GM23338 (cell line): ENCODE results near the gene SPON2. TPM values are rescaled to one million over a fixed set of nuclear protein-coding genes. Genes with fewer than 3 reads are reported as not detected.

Source experiments
- ATAC-seq: fragments of 200-7000 bp; cut with Tn5 transposase; 3 replicates; pipeline ENCODE4 v1.9.1; 2020
- DNase-seq: peaks from one replicate; pipeline ENCODE4 v3.0.0-alpha.2; 2015; ENCODE audit warnings: low spot score
- H2AFZ ChIP-seq: fragments of 200-600 bp; sonication (generic); 2 replicates; pipeline ENCODE4 v1.8.0; 2016; ENCODE audit warnings: antibody characterized with exemption, mild to moderate bottlenecking, moderate library complexity
- H3F3A ChIP-seq: fragments of 200-600 bp; sonication (generic); replicated peaks from 2 replicates; pipeline ENCODE4 v1.8.0; 2017; ENCODE audit warnings: antibody characterized with exemption, mixed run types, low read depth
- H3K27ac ChIP-seq: fragments of 200-600 bp; sonication (generic); 2 replicates; pipeline ENCODE4 v1.6.1; 2016; ENCODE audit warnings: low read depth
- H3K27me3 ChIP-seq: fragments of 200-600 bp; sonication (generic); 2 replicates; pipeline ENCODE4 v1.8.0; 2016; ENCODE audit warnings: mild to moderate bottlenecking, mixed run types, moderate library complexity; ENCODE audit not compliant: insufficient read depth
- H3K36me3 ChIP-seq: fragments of 200-600 bp; sonication (generic); 2 replicates; pipeline ENCODE4 v1.8.0; 2016; ENCODE audit warnings: mild to moderate bottlenecking; ENCODE audit not compliant: insufficient read depth
- H3K4me1 ChIP-seq: fragments of 200-600 bp; sonication (generic); 2 replicates; pipeline ENCODE4 v1.8.0; 2016; ENCODE audit warnings: mild to moderate bottlenecking, moderate library complexity; ENCODE audit not compliant: insufficient read depth
- H3K4me2 ChIP-seq: fragments of 200-600 bp; sonication (generic); 2 replicates; pipeline ENCODE4 v1.7.1; 2017; ENCODE audit warnings: mixed run types
- H3K4me3 ChIP-seq: fragments of 200-600 bp; sonication (generic); 2 replicates; pipeline ENCODE4 v1.6.1; 2016; ENCODE audit warnings: mixed run types
- H3K79me2 ChIP-seq: fragments of 200-600 bp; sonication (generic); replicated peaks from 2 replicates; pipeline ENCODE4 v1.8.0; 2017; ENCODE audit warnings: mild to moderate bottlenecking; ENCODE audit not compliant: insufficient read depth
- H3K9me2 ChIP-seq: fragments of 200-600 bp; sonication (generic); 2 replicates; pipeline ENCODE4 v1.8.0; 2017; ENCODE audit not compliant: insufficient read depth
- H4K20me1 ChIP-seq: fragments of 200-600 bp; sonication (generic); replicated peaks from 2 replicates; pipeline ENCODE4 v1.8.0; 2017; ENCODE audit warnings: mild to moderate bottlenecking; ENCODE audit not compliant: insufficient read depth
- H3K27ac Mint-ChIP-seq: 2 replicates; pipeline ENCODE4 v1.8.0; 2020; ENCODE audit warnings: inconsistent platforms, mild to moderate bottlenecking, moderate library complexity, mixed read lengths
- H3K27me3 Mint-ChIP-seq: 3 replicates; pipeline ENCODE4 v1.8.0; 2022; ENCODE audit warnings: low read depth, mild to moderate bottlenecking, moderate library complexity, mixed read lengths, inconsistent platforms; ENCODE audit not compliant: insufficient read depth, poor library complexity
- H3K36me3 Mint-ChIP-seq: 3 replicates; pipeline ENCODE4 v1.8.0; 2021; ENCODE audit warnings: low read depth, mild to moderate bottlenecking, inconsistent platforms, moderate library complexity, mixed read lengths
- H3K4me1 Mint-ChIP-seq: 3 replicates; pipeline ENCODE4 v1.8.0; 2020; ENCODE audit warnings: mild to moderate bottlenecking, inconsistent platforms, mixed read lengths
- H3K4me3 Mint-ChIP-seq: 3 replicates; pipeline ENCODE4 v1.8.0; 2021; ENCODE audit warnings: moderate library complexity, mild to moderate bottlenecking, inconsistent platforms, mixed read lengths
- H3K9me3 Mint-ChIP-seq: 3 replicates; pipeline ENCODE4 v1.8.0; 2020; ENCODE audit warnings: moderate library complexity, mild to moderate bottlenecking, inconsistent platforms, mixed read lengths
- CREB1 ChIP-seq: fragments of 250-450 bp; sonication (Bioruptor Pico); IDR thresholded peaks from 2 replicates; pipeline ENCODE4 v1.5.0; 2020; ENCODE audit warnings: low read depth, mild to moderate bottlenecking, moderate library complexity
- EZH2 ChIP-seq: fragments of 200-600 bp; sonication (generic); IDR thresholded peaks from one replicate; pipeline ENCODE4 v1.8.0; 2017; ENCODE audit warnings: antibody characterized with exemption, mild to moderate bottlenecking, low read depth; ENCODE audit not compliant: unreplicated experiment
- EZH2phosphoT487 ChIP-seq: fragments of 200-600 bp; sonication (generic); IDR thresholded peaks from one replicate; pipeline ENCODE4 v1.8.1; 2018; ENCODE audit warnings: antibody characterized with exemption; ENCODE audit not compliant: unreplicated experiment
- JUNB ChIP-seq: IDR thresholded peaks from one replicate; pipeline ENCODE4 v1.6.1; 2016; ENCODE audit warnings: antibody characterized with exemption; ENCODE audit not compliant: unreplicated experiment
- NANOG ChIP-seq: IDR thresholded peaks from 2 replicates; pipeline ENCODE4 v1.6.1; 2016; ENCODE audit warnings: antibody characterized with exemption, borderline replicate concordance
- POLR2AphosphoS5 ChIP-seq: IDR thresholded peaks from 2 replicates; pipeline ENCODE4 v1.6.1; 2016; ENCODE audit warnings: antibody characterized with exemption, low read depth
- STAT1 ChIP-seq: IDR thresholded peaks from one replicate; pipeline ENCODE4 v1.6.1; 2016; ENCODE audit warnings: antibody characterized with exemption; ENCODE audit not compliant: unreplicated experiment
- ZNF114 ChIP-seq: fragments of 250-450 bp; sonication (Bioruptor Pico); IDR thresholded peaks from 2 replicates; pipeline ENCODE4 v1.5.0; 2020; ENCODE audit warnings: mild to moderate bottlenecking, moderate library complexity
- ZNF331 ChIP-seq: fragments of 250-450 bp; sonication (Bioruptor Pico); IDR thresholded peaks from 2 replicates; pipeline ENCODE4 v1.5.0; 2020; ENCODE audit warnings: low read depth, mild to moderate bottlenecking, moderate library complexity
- polyA plus RNA-seq: library from polyadenylated mRNA; unstranded; fragments of >200 nt; fragmentation: Nextera tagmentation; extraction: Ambion mirVana; gene quantifications from 2 replicates; pipeline ENCODE4 v1.2.1, GENCODE V29; 2016
- total RNA-seq: library from RNA; depleted of rRNA; stranded (reverse); fragments of >200 nt; shearing (Covaris generic); gene quantifications from 2 replicates; pipeline ENCODE4 v1.2.3, GENCODE V29; 2014
- TF ChIP-seq, protein P1 (sequence below): IDR thresholded peaks from one replicate; pipeline ENCODE4 v1.6.1; 2018; ENCODE audit warnings: antibody characterized with exemption; ENCODE audit not compliant: unreplicated experiment
- TF ChIP-seq, protein P2 (sequence below): IDR thresholded peaks from 2 replicates; pipeline ENCODE4 v1.6.1; 2016; ENCODE audit warnings: antibody characterized with exemption
- TF ChIP-seq, protein P3 (sequence below): fragments of 250-450 bp; sonication (Bioruptor Pico); IDR thresholded peaks from 2 replicates; pipeline ENCODE4 v1.5.0; 2020; ENCODE audit warnings: mild to moderate bottlenecking, moderate library complexity
- TF ChIP-seq, protein P4 (sequence below), 2 experiments: fragments of 200-600 bp in 1 of 2; sonication (generic) in 1 of 2; conservative IDR thresholded peaks; 2 replicates each; pipeline versions ENCODE4 v1.5.1 to v1.6.1; 2016 to 2017; ENCODE audit warnings: antibody characterized with exemption in 2 of 2, low read depth in 2 of 2, mild to moderate bottlenecking in 2 of 2, moderate library complexity in 1 of 2

Gene SPON2
- total and polyA plus RNA-seq, 2 experiments from 2014 or later, result 2.1 to 2.4 TPM

DNA sequence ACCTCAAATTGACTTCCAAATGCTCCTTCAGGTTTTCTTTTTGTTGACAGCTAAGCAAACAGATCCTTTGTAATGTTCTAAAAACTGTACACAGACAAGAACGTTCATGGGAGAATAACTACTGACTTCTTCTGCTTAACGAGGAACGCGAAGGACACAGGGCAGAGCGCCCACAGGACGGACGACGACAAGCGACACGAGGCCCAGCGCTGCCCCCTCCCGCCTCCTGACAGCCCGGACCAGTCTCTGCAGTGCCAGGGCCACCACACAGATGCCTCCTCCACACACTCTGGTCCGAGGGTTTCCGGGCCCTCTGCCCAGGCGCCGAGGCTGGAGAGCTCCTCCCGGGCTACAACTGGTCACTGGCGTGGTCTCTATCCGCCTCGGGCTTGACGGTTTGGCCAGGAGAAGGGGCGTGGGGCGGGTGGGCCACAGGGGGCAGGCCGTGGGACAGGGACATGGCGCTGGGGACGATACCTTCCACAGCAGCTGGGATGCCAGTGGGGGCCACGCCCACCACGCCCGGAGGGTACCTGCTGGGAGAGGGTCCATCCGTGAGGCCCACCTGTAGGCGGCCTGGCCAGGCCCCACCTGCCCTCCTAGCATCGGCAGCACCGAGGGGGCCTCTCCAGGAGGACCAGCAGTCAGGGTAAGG lies 39.6 kb upstream of the SPON2 start:
- no peaks in the 10 kb centered on the region for H3F3A ChIP-seq
- no peak overlapping the region for H3K4me3 ChIP-seq
- H3K79me2 ChIP-seq, result no peaks in the 10 kb centered on the region
- no peak overlapping the region for H3K4me3 Mint-ChIP-seq
- no peak for DNase-seq
- 0 out of 2 replicates have a peak, but pooled peaks cover 5% of the 10 kb centered on the region for H4K20me1 ChIP-seq
- no peak overlapping the region for H3K4me2 ChIP-seq
- H3K27me3 ChIP-seq, result no peaks in the 10 kb centered on the region
- no peak overlapping the region for H3K27ac Mint-ChIP-seq
- no peaks in the 10 kb centered on the region for H3K4me1 ChIP-seq
- H3K36me3 ChIP-seq, result no peaks in the 10 kb centered on the region; the same call in 1 of the 2 replicates
- no peaks in the 10 kb centered on the region for H3K9me3 Mint-ChIP-seq
- ATAC-seq, result no peak
- TF ChIP-seq, protein P1, sequence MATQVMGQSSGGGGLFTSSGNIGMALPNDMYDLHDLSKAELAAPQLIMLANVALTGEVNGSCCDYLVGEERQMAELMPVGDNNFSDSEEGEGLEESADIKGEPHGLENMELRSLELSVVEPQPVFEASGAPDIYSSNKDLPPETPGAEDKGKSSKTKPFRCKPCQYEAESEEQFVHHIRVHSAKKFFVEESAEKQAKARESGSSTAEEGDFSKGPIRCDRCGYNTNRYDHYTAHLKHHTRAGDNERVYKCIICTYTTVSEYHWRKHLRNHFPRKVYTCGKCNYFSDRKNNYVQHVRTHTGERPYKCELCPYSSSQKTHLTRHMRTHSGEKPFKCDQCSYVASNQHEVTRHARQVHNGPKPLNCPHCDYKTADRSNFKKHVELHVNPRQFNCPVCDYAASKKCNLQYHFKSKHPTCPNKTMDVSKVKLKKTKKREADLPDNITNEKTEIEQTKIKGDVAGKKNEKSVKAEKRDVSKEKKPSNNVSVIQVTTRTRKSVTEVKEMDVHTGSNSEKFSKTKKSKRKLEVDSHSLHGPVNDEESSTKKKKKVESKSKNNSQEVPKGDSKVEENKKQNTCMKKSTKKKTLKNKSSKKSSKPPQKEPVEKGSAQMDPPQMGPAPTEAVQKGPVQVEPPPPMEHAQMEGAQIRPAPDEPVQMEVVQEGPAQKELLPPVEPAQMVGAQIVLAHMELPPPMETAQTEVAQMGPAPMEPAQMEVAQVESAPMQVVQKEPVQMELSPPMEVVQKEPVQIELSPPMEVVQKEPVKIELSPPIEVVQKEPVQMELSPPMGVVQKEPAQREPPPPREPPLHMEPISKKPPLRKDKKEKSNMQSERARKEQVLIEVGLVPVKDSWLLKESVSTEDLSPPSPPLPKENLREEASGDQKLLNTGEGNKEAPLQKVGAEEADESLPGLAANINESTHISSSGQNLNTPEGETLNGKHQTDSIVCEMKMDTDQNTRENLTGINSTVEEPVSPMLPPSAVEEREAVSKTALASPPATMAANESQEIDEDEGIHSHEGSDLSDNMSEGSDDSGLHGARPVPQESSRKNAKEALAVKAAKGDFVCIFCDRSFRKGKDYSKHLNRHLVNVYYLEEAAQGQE, result no peak
- TF ChIP-seq EZH2phosphoT487 (no peak), STAT1 (no peak), NANOG (no peak), JUNB (no peak), EZH2 (no peak), ZNF114 (CRISPR knock-in tag) (no peak), POLR2AphosphoS5 (no peak), CREB1 (CRISPR knock-in tag) (no peak), ZNF331 (CRISPR knock-in tag) (no peak)
- TF ChIP-seq, protein P2, sequence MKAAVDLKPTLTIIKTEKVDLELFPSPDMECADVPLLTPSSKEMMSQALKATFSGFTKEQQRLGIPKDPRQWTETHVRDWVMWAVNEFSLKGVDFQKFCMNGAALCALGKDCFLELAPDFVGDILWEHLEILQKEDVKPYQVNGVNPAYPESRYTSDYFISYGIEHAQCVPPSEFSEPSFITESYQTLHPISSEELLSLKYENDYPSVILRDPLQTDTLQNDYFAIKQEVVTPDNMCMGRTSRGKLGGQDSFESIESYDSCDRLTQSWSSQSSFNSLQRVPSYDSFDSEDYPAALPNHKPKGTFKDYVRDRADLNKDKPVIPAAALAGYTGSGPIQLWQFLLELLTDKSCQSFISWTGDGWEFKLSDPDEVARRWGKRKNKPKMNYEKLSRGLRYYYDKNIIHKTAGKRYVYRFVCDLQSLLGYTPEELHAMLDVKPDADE, result no peak
- TF ChIP-seq, protein P3, sequence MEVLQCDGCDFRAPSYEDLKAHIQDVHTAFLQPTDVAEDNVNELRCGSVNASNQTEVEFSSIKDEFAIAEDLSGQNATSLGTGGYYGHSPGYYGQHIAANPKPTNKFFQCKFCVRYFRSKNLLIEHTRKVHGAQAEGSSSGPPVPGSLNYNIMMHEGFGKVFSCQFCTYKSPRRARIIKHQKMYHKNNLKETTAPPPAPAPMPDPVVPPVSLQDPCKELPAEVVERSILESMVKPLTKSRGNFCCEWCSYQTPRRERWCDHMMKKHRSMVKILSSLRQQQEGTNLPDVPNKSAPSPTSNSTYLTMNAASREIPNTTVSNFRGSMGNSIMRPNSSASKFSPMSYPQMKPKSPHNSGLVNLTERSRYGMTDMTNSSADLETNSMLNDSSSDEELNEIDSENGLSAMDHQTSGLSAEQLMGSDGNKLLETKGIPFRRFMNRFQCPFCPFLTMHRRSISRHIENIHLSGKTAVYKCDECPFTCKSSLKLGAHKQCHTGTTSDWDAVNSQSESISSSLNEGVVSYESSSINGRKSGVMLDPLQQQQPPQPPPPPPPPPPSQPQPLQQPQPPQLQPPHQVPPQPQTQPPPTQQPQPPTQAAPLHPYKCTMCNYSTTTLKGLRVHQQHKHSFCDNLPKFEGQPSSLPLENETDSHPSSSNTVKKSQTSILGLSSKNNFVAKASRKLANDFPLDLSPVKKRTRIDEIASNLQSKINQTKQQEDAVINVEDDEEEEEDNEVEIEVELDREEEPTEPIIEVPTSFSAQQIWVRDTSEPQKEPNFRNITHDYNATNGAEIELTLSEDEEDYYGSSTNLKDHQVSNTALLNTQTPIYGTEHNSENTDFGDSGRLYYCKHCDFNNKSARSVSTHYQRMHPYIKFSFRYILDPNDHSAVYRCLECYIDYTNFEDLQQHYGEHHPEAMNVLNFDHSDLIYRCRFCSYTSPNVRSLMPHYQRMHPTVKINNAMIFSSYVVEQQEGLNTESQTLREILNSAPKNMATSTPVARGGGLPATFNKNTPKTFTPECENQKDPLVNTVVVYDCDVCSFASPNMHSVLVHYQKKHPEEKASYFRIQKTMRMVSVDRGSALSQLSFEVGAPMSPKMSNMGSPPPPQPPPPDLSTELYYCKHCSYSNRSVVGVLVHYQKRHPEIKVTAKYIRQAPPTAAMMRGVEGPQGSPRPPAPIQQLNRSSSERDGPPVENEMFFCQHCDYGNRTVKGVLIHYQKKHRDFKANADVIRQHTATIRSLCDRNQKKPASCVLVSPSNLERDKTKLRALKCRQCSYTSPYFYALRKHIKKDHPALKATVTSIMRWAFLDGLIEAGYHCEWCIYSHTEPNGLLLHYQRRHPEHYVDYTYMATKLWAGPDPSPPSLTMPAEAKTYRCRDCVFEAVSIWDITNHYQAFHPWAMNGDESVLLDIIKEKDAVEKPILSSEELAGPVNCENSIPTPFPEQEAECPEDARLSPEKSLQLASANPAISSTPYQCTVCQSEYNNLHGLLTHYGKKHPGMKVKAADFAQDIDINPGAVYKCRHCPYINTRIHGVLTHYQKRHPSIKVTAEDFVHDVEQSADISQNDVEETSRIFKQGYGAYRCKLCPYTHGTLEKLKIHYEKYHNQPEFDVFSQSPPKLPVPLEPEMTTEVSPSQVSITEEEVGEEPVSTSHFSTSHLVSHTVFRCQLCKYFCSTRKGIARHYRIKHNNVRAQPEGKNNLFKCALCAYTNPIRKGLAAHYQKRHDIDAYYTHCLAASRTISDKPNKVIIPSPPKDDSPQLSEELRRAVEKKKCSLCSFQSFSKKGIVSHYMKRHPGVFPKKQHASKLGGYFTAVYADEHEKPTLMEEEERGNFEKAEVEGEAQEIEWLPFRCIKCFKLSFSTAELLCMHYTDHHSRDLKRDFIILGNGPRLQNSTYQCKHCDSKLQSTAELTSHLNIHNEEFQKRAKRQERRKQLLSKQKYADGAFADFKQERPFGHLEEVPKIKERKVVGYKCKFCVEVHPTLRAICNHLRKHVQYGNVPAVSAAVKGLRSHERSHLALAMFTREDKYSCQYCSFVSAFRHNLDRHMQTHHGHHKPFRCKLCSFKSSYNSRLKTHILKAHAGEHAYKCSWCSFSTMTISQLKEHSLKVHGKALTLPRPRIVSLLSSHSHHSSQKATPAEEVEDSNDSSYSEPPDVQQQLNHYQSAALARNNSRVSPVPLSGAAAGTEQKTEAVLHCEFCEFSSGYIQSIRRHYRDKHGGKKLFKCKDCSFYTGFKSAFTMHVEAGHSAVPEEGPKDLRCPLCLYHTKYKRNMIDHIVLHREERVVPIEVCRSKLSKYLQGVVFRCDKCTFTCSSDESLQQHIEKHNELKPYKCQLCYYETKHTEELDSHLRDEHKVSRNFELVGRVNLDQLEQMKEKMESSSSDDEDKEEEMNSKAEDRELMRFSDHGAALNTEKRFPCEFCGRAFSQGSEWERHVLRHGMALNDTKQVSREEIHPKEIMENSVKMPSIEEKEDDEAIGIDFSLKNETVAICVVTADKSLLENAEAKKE (CRISPR knock-in tag), result no peak
- TF ChIP-seq, protein P4, sequence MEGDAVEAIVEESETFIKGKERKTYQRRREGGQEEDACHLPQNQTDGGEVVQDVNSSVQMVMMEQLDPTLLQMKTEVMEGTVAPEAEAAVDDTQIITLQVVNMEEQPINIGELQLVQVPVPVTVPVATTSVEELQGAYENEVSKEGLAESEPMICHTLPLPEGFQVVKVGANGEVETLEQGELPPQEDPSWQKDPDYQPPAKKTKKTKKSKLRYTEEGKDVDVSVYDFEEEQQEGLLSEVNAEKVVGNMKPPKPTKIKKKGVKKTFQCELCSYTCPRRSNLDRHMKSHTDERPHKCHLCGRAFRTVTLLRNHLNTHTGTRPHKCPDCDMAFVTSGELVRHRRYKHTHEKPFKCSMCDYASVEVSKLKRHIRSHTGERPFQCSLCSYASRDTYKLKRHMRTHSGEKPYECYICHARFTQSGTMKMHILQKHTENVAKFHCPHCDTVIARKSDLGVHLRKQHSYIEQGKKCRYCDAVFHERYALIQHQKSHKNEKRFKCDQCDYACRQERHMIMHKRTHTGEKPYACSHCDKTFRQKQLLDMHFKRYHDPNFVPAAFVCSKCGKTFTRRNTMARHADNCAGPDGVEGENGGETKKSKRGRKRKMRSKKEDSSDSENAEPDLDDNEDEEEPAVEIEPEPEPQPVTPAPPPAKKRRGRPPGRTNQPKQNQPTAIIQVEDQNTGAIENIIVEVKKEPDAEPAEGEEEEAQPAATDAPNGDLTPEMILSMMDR (conservative IDR thresholded peaks at IDR 0.05; ENCODE audit: low read depth in 2 of 2), result no peak
- peaks cover 17% of the 10 kb centered on the region for H3K36me3 Mint-ChIP-seq
- no peaks in the 10 kb centered on the region for H3K9me2 ChIP-seq
- H3K4me1 Mint-ChIP-seq, result no peaks in the 10 kb centered on the region; the same call in 2 of the 3 replicates
- no peak overlapping the region for H3K27ac ChIP-seq
- peaks cover 6% of the 10 kb centered on the region for H3K27me3 Mint-ChIP-seq
- H2AFZ ChIP-seq, result no peak overlapping the region
